ENCODE measurements around the gene INPP5A.

DNA sequence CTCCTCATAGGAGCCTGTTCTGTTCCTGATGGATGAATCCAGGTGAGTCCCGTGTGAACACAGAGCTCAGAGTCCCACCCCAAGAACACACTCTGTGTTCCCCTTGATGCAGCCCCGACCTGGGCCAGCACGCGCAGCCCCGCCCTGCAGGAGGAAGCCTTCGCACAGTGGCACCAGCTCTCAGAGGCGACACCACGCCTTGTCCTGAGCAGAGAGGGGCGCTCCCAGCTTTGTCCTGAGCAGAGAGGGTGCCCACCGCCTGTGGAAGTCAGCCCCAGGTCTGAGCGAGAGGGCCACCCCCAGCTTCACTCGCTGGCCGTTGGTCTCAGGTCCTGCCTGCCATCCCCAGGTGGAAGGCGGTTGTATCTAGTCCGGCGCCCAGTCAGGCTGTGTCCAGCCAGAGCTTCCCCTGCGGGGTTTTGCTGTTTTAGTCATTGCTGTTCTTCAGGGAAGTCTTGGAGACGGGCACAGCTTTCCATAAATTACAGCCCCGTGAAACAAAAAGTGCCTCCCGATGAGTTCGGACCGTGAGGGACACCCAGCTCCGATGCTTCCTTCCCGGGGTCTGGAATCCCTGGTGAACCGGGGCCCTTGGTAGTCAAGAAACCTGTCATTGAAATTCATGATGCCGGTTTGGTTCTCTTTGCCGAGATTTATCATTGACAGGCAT, 204.7 kb downstream of the INPP5A start:
- TF ChIP-seq, protein P1, sequence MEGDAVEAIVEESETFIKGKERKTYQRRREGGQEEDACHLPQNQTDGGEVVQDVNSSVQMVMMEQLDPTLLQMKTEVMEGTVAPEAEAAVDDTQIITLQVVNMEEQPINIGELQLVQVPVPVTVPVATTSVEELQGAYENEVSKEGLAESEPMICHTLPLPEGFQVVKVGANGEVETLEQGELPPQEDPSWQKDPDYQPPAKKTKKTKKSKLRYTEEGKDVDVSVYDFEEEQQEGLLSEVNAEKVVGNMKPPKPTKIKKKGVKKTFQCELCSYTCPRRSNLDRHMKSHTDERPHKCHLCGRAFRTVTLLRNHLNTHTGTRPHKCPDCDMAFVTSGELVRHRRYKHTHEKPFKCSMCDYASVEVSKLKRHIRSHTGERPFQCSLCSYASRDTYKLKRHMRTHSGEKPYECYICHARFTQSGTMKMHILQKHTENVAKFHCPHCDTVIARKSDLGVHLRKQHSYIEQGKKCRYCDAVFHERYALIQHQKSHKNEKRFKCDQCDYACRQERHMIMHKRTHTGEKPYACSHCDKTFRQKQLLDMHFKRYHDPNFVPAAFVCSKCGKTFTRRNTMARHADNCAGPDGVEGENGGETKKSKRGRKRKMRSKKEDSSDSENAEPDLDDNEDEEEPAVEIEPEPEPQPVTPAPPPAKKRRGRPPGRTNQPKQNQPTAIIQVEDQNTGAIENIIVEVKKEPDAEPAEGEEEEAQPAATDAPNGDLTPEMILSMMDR (conservative IDR thresholded peaks at IDR 0.05; ENCODE audit: low read length): no peak
- no peak for TF ChIP-seq EZH2phosphoT487 (IDR thresholded peaks at IDR 0.05; ENCODE audit: borderline replicate concordance)

All from Loucy (cell line).